Aorta (tissue), 5 donors: ENCODE results near the gene SH3YL1. TPM values are rescaled to one million over a fixed set of nuclear protein-coding genes. Genes with fewer than 3 reads are reported as not detected.

Experiments used
- ATAC-seq: fragments of 200-7000 bp; cut with Tn5 transposase; one replicate; pipeline ENCODE4 v1.9.1; 2022; ENCODE audit warnings: moderate library complexity; ENCODE audit not compliant: low FRiP score
- DNase-seq, 2 donors: peaks; one replicate each; pipeline ENCODE4 v3.0.0-alpha.2; 2020
- H3K27ac ChIP-seq, 2 donors: one replicate each; pipeline ENCODE4 v1.5.1; 2013; ENCODE audit warnings: low read length in 2 of 2, mild to moderate bottlenecking in 2 of 2, moderate library complexity in 2 of 2, control low read depth in 1 of 2, inconsistent platforms in 1 of 2, low read depth in 1 of 2
- H3K27me3 ChIP-seq, 2 donors: one replicate each; pipeline ENCODE4 v1.6.1; 2013; ENCODE audit warnings: control low read depth in 1 of 2, low read length in 1 of 2, mild to moderate bottlenecking in 1 of 2, moderate library complexity in 1 of 2; ENCODE audit not compliant: insufficient read depth in 2 of 2, control insufficient read depth in 1 of 2
- H3K36me3 ChIP-seq, 2 donors: one replicate each; pipeline ENCODE4 v1.6.1; 2013; ENCODE audit warnings: control low read depth in 1 of 2, low read length in 1 of 2, mild to moderate bottlenecking in 1 of 2; ENCODE audit not compliant: insufficient read depth in 2 of 2, control insufficient read depth in 1 of 2
- H3K4me1 ChIP-seq, 2 donors: one replicate each; pipeline ENCODE4 v1.6.1; 2013; ENCODE audit warnings: low read length in 2 of 2, control low read depth in 1 of 2, mild to moderate bottlenecking in 1 of 2, moderate library complexity in 1 of 2; ENCODE audit not compliant: insufficient read depth in 2 of 2, control insufficient read depth in 1 of 2
- H3K4me3 ChIP-seq, 2 donors: one replicate each; pipeline ENCODE4 v1.5.1; 2013; ENCODE audit warnings: low read length in 2 of 2, control low read depth in 1 of 2, mild to moderate bottlenecking in 1 of 2
- H3K9me3 ChIP-seq: one replicate; pipeline ENCODE4 v1.6.1; 2013; ENCODE audit warnings: mild to moderate bottlenecking, low read length; ENCODE audit not compliant: control insufficient read depth
- WGBS, 2 donors: extraction: QIAGEN DNeasy Blood & Tissue Kit; methylation state at CpG; one replicate each; pipeline ENCODE4 v1.1.7; 2013; 5-methylcytosine and 5-hydroxymethylcytosine counted together
- intact Hi-C, 2 donors: fragments of 100-400 bp; cut with DNase I; formaldehyde crosslinking; loops; one replicate each; pipeline versions ENCODE4 v1.14.2 to v1.15.0; 2022
- polyA plus RNA-seq, 2 donors: library from polyadenylated mRNA; stranded (reverse); fragments of 200-250 nt; gene quantifications; one replicate each; pipeline ENCODE4 v1.2.3, GENCODE V29; 2013
- total RNA-seq, 2 donors: library from RNA; stranded (reverse); fragmentation: NEBNext Ultra II Directional; extraction: Animal tissue kit (Norgen Biotek cat#: 25700); gene quantifications; one replicate each; pipeline ENCODE4 v1.2.1, GENCODE V29; 2021
- donor health status: healthy with polysubstance abuse.
- donor health status: Bipolar disorder and iron deficiency.
- donor health status: DM: no; HTN: no; CAD: no.
- donor health status: DM: no; HTN: no; CAD: no.
- donor health status: DM: yes; HTN: yes; CAD: no.

SH3YL1 gene
- total and polyA plus RNA-seq, 4 donors, result 25.9 to 37.3 (median 30.6) TPM

DNA sequence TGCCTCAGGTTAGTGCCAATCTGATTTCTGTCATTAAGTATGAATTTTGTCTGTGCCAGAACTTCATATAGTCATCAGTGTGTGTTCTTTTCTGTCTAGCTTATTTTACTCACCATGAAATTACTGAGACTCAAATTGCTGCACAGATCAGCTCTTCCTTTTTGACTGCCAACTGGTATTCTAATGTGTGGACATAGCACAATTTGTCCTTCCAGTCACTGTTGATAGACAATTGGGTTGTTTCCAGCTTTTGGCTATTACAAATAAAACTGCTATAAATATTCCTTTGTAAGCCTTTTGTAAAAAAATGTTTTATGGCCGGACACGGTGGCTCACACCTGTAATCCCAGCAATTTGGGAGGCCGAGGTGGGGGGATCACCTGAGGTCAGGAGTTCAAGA lies 7.7 kb downstream of the SH3YL1 start:
- DNase-seq (no peak), ATAC-seq (no peak)
- WGBS, 2 donors, result 77 to 82% methylated on average over 3 of the region's 3 CpGs
- H3K4me3 ChIP-seq, result no peak overlapping the region
- H3K27ac ChIP-seq, result no peak overlapping the region
- intact Hi-C loops, result no loop called here
- H3K9me3 ChIP-seq, result no peaks in the 10 kb centered on the region
- H3K27me3 ChIP-seq, result no peaks in the 10 kb centered on the region
- H3K4me1 ChIP-seq, result no peaks in the 10 kb centered on the region
- peaks cover 2 to 4% of the 10 kb centered on the region in 2 donors for H3K36me3 ChIP-seq

DNA sequence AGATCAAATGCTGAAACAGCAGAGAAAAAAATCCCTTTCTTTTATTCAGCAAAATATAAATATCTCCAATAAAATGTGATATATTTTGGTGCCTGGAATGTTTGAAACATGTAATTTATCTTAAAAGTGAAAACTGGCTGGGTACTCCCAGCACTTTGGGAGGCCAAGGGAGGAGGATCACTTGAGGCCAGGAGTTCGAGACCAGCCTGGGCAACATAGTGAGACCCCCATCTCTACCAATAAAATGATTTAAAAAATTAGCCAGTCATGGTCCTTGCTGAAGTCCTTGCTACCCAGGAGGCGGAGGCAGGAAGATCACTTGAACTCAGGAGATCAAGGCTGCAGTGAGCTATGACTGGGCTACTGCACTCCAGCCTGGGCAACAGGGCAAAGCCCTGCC lies 8.6 kb downstream of the SH3YL1 start:
- DNase-seq (no peak), ATAC-seq (no peak)
- H3K9me3 ChIP-seq, result no peaks in the 10 kb centered on the region
- intact Hi-C loops, result no loop called here
- WGBS, 2 donors, result 95 to 96% methylated on average over 2 of the region's 2 CpGs
- no peak overlapping the region for H3K27ac ChIP-seq
- H3K27me3 ChIP-seq, result no peaks in the 10 kb centered on the region
- peaks cover 0 to 4% of the 10 kb centered on the region in 2 donors for H3K36me3 ChIP-seq
- no peaks in the 10 kb centered on the region for H3K4me1 ChIP-seq
- H3K4me3 ChIP-seq, result no peak overlapping the region

- H3K27me3 ChIP-seq, result no peaks in the 10 kb centered on the region
- 74 to 84% methylated on average over 7 of the region's 7 CpGs for WGBS, 2 donors
- H3K4me1 ChIP-seq, result no peaks in the 10 kb centered on the region
- H3K27ac ChIP-seq, result no peak overlapping the region
- H3K9me3 ChIP-seq, result no peaks in the 10 kb centered on the region
- H3K4me3 ChIP-seq, result no peak overlapping the region
- H3K36me3 ChIP-seq, result peaks cover 0 to 4% of the 10 kb centered on the region in 2 donors
- ATAC-seq (no peak), DNase-seq (no peak)
- intact Hi-C loops, result no loop called here
These were observed 9.6 kb downstream of the SH3YL1 start for GRCh38 chr2:254241-254640.

DNA sequence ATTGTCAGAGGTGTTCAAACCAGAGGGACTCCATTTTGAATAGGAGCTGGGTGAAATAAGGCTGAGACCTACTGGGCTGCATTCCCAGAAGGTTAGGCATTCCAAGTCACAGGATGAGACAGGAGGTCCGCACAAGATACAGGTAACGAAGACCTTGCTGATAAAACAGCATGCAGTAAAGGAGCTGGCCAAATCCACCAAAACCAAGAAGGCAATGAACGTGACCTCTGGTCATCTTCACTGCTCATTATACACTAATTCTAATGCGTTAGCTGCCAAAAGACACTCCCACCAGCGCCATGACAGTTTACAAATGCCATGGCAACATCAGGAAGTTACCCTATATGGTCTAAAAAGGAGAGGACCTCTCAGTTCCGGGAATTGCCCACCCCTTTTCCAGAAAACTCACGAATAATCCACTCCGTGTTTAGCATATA lies 10.6 kb downstream of the SH3YL1 start:
- no peak overlapping the region for H3K4me3 ChIP-seq
- H3K4me1 ChIP-seq, result no peaks in the 10 kb centered on the region
- no peaks in the 10 kb centered on the region for H3K27me3 ChIP-seq
- H3K36me3 ChIP-seq, result peaks cover 0 to 6% of the 10 kb centered on the region in 2 donors
- no peaks in the 10 kb centered on the region for H3K9me3 ChIP-seq
- no peak overlapping the region for H3K27ac ChIP-seq
- intact Hi-C loops, result no loop called here
- 90 to 91% methylated on average over 8 of the region's 8 CpGs for WGBS, 2 donors
- DNase-seq, result no peak
- no peak for ATAC-seq

DNA sequence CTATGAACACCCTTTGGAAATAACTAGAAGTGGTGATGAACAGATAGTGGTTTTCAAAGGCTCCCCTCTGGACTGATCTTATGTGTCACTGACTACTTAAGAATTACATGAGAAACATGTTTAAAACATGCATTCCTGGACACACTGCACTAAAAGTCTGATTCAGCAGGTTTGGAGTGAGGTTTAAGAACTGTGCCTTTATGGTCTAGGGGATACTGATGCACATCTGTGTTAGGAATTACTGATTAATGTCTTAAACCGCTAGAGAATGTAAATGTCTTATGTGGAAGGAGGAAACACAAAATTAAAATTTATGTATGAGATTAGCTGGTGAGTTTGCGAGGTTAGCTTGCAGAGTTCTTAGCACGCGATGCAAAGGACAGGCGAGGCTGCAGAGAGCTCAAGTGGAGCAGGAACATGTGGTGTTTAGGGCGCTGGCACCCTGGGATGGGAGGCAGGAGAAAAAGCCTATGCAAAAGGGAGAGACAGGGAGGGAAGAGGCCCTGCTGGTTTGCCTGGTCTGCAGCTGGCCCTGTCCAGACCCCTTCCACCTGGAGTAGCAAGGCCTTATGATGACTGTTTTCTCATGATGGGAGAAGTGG lies 11.7 kb downstream of the SH3YL1 start:
- WGBS, 2 donors, result 91 to 92% methylated on average over 6 of the region's 6 CpGs
- Histone ChIP-seq H3K4me1 (no peaks in the 10 kb centered on the region), H3K4me3 (no peak overlapping the region), H3K36me3 (peaks cover 0 to 6% of the 10 kb centered on the region in 2 donors), H3K9me3 (no peaks in the 10 kb centered on the region), H3K27ac (no peak overlapping the region), H3K27me3 (no peaks in the 10 kb centered on the region)
- intact Hi-C loops, result no loop called here
- no peak for DNase-seq
- no peak for ATAC-seq

- H3K36me3 ChIP-seq, result peaks cover 0 to 9% of the 10 kb centered on the region in 2 donors
- H3K27ac ChIP-seq, result no peak overlapping the region
- WGBS, 2 donors, result 89 to 91% methylated on average over 15 of the region's 15 CpGs
- H3K27me3 ChIP-seq, result no peaks in the 10 kb centered on the region
- H3K4me1 ChIP-seq, result no peaks in the 10 kb centered on the region
- ATAC-seq, result no peak
- no peak overlapping the region for H3K4me3 ChIP-seq
- DNase-seq, result no peak
- intact Hi-C loops, result loop anchor here (5.0 kb wide), 2 partner anchors 38 to 388 kb away; partner anchors contain the start of gene ALKAL2 (in 2 of the 2)
- no peaks in the 10 kb centered on the region for H3K9me3 ChIP-seq
These were observed 14.2 kb downstream of the SH3YL1 start for GRCh38 chr2:249538-250042.

DNA sequence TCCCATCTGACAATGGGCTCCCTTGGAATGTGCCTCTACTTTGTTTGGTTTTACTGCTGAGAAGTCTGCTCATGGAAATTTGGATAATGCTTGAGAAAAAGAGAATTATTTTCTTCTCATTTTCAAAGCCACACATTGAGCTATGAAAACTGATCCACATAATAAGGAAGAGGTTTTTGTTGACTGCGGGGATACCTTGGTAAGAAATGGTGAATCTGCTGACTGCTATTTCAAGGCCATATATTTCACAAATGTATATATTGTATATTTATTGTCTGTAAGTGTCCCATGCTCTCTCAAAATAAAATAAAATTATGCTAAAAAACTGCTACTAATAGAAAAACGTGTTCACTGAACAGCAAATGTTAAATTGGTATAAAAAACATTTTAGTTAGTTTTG lies 15.1 kb downstream of the SH3YL1 start:
- ATAC-seq (no peak), DNase-seq (no peak)
- intact Hi-C loops, result loop anchor here (5.0 kb wide), 2 partner anchors 39 to 389 kb away; partner anchors contain the start of gene ALKAL2 (in 2 of the 2)
- Histone ChIP-seq H3K9me3 (no peaks in the 10 kb centered on the region), H3K27ac (no peak overlapping the region), H3K27me3 (no peaks in the 10 kb centered on the region), H3K4me1 (no peaks in the 10 kb centered on the region), H3K4me3 (no peak overlapping the region), H3K36me3 (peaks cover 0 to 10% of the 10 kb centered on the region in 2 donors)
- 86 to 88% methylated on average over 2 of the region's 2 CpGs for WGBS, 2 donors

DNA sequence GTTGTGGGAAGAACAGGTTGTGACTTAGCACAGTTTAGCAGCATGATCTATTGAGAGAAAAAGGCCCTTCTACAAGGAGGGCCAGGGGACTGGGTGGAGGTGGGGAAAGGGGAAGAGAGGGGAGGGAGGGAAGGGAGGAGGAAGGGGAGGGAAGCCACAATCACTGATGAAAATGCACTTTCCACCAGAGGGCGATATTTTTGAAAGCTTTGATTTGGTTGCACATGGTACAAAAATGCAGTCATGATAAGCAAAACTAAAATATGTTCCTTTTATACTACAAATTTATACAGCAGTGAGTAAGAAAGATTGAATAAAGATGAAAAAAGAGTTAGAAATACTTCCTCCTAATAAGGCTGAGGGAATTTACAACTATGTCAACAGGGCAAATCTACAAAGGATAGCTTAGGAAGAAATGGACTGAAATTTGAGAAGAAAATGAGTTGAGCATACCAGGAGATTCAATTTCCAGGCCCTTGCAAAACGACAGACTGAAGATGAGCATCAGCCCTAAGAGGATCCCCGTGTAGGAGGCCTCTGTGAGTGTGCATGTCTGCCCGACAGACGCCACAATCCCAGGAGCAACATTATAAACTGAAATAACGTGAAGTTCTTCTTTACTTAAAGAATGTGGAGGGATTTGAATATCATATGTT lies 17.2 kb downstream of the SH3YL1 start:
- peaks cover 0 to 12% of the 10 kb centered on the region in 2 donors for H3K36me3 ChIP-seq
- no peak for DNase-seq
- 52 to 60% methylated on average over 6 of the region's 6 CpGs for WGBS, 2 donors
- H3K4me3 ChIP-seq, result no peak overlapping the region
- H3K27me3 ChIP-seq, result no peaks in the 10 kb centered on the region
- no peaks in the 10 kb centered on the region for H3K9me3 ChIP-seq
- H3K4me1 ChIP-seq, result no peaks in the 10 kb centered on the region
- H3K27ac ChIP-seq, result no peak overlapping the region
- intact Hi-C loops, result loop anchor here (5.0 kb wide), 2 partner anchors 41 to 391 kb away; partner anchors contain the start of gene ALKAL2 (in 2 of the 2)
- ATAC-seq, result no peak

DNA sequence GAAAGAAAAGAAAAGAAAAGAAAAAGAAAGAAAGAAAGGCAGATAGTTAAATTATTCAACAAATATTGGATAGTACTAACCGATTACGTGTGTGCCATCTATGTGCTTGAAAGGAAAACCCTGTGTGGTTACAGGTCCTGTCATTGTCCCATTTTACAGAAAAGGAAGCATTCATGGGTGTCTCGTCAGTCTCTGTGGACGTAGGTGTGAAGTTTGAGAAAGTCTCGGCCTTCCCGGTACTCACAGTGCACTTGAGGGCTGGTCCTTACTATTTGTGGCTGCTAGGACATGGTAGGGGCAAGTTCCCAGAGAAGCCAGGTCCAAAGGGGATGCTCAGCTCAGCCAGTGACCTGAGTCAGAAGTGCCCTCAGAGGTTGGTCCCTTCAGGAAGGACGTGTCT lies 19.3 kb downstream of the SH3YL1 start:
- peaks cover 0 to 9% of the 10 kb centered on the region in 2 donors for H3K36me3 ChIP-seq
- intact Hi-C loops, result no loop called here
- no peak for ATAC-seq

More for the DNA sequence above, 19.3 kb downstream of the SH3YL1 start:
- DNase-seq, result no peak
- WGBS, 2 donors, result 95 to 98% methylated on average over 7 of the region's 7 CpGs
- no peaks in the 10 kb centered on the region for H3K27me3 ChIP-seq
- H3K4me3 ChIP-seq, result no peak overlapping the region
- no peaks in the 10 kb centered on the region for H3K9me3 ChIP-seq
- no peaks in the 10 kb centered on the region for H3K4me1 ChIP-seq
- no peak overlapping the region for H3K27ac ChIP-seq
